ENCODE measurements around the gene RALY.

The RALY gene

DNA sequence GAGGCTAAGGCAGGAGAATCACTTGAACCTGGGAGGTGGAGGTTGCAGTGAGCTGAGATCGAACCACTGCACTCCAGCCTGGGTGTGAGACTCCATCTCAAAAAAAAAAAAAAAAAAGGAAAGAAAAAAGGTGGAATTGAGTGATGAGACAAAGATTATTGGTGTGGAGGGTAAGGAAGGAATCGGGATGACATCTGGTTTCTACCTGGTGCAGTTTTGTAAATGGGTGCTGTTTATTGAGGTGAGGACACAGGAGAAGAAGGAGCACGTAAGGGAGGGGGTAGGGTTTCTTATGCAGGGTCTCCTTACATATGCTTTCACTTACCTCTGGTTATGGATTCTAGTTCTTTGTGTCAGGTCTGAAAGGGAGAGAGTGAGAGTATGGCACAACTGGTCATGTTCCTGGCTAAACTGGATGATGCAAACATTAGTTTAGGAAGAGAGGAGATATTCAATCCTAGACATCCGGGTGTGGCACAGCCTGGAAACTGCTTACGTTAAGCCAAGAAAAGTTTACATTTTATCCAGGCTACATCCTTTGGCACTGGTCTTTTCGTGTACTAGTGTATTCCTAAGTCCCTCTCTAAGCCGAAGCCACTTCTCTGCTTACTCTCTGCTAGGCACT lies 5.4 kb downstream of the RALY start (continued):
- TF ChIP-seq TSHZ2 (CRISPR knock-in tag; IDR thresholded peaks at IDR 0.05) (no peak), ESRRG (CRISPR knock-in tag; IDR thresholded peaks at IDR 0.05) (no peak), SNAI2 (CRISPR knock-in tag; IDR thresholded peaks at IDR 0.05) (no peak), TOX (CRISPR knock-in tag; IDR thresholded peaks at IDR 0.05; ENCODE audit: borderline replicate concordance) (no peak), GLIS3 (CRISPR knock-in tag; IDR thresholded peaks at IDR 0.05) (no peak)

- ATAC-seq: no peak
Measured at GRCh38 chr20:34001378-34001777, 7.7 kb downstream of the RALY start.

DNA sequence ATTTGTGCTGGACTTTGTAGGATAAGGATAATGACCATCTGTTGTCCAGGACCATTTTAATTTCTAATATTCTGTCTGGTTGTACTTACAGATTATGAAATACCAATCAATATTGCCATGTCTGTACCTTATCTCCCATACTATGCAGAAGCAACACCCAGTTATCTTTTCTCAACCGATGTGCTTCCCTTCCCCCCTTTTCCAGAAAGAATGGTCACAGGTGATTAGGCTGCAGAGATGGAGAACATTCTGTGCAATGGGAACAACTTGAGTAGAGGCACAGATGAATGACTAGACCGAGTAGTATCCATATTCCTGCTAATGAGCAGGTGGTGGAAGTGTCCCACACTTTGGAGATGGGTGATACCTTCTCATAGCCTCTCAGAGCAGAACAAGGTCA lies 10.5 kb downstream of the RALY start:
- no peak for TF ChIP-seq ZC3H10 (CRISPR knock-in tag; IDR thresholded peaks at IDR 0.05)
- ATAC-seq: no peak

More at GRCh38 chr20:34001378-34001777, 7.7 kb downstream of the RALY start:
- TF ChIP-seq ZNF70 (CRISPR knock-in tag; IDR thresholded peaks at IDR 0.05) (no peak), TOX (CRISPR knock-in tag; IDR thresholded peaks at IDR 0.05; ENCODE audit: borderline replicate concordance) (no peak), PATZ1 (CRISPR knock-in tag; IDR thresholded peaks at IDR 0.05; ENCODE audit: borderline replicate concordance) (no peak), CREB5 (CRISPR knock-in tag; IDR thresholded peaks at IDR 0.05; ENCODE audit: low read depth) (no peak), ZFP30 (CRISPR knock-in tag; IDR thresholded peaks at IDR 0.05) (no peak), PPARA (CRISPR knock-in tag; IDR thresholded peaks at IDR 0.05; ENCODE audit: borderline replicate concordance) (no peak), POU6F1 (CRISPR knock-in tag; IDR thresholded peaks at IDR 0.05; ENCODE audit: borderline replicate concordance, low read depth) (no peak)

DNA sequence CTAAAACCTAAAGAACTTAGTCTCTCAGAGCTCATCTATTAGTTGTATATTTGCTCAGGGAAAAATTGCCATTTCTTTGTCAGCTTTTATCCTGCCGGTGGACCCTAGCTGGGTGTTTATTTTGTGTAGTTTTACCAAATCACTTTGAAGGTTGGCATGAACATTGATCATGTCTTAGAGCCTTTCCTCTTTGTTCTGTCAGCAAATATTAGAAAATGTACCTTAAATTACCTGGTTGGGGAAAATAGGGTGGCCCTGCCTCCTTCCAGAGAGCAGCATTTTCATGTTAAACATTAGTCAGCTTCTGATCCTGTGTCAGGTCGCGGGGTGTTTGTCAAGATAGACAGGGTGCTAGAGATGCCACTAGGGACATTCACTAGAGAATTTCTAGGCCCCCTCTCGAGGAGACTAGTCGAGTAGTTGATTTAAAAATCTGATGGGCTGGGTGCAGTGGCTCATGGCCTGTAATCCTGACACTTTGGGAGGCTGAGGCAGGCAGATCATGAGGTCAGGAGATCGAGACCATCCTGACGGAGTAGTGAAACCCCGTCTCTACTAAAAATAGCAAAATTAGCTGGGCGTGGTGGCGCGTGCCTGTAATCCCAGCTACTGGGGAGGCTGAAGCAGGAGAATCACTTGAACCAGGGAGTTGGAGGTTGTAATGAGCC lies 11.2 kb downstream of the RALY start:
- TF ChIP-seq, protein P1, sequence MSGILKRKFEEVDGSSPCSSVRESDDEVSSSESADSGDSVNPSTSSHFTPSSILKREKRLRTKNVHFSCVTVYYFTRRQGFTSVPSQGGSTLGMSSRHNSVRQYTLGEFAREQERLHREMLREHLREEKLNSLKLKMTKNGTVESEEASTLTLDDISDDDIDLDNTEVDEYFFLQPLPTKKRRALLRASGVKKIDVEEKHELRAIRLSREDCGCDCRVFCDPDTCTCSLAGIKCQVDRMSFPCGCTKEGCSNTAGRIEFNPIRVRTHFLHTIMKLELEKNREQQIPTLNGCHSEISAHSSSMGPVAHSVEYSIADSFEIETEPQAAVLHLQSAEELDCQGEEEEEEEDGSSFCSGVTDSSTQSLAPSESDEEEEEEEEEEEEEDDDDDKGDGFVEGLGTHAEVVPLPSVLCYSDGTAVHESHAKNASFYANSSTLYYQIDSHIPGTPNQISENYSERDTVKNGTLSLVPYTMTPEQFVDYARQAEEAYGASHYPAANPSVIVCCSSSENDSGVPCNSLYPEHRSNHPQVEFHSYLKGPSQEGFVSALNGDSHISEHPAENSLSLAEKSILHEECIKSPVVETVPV (CRISPR knock-in tag; IDR thresholded peaks at IDR 0.05): no peak
- TF ChIP-seq ZNF565 (CRISPR knock-in tag; conservative IDR thresholded peaks at IDR 0.05; ENCODE audit: low read depth) (no peak), TSHZ2 (CRISPR knock-in tag; IDR thresholded peaks at IDR 0.05) (no peak), BACH2 (CRISPR knock-in tag; IDR thresholded peaks at IDR 0.05; ENCODE audit: borderline replicate concordance) (no peak), ZC3H10 (CRISPR knock-in tag; IDR thresholded peaks at IDR 0.05) (no peak), TOX (CRISPR knock-in tag; IDR thresholded peaks at IDR 0.05; ENCODE audit: borderline replicate concordance) (no peak)
- ATAC-seq: no peak
